CD8-positive, alpha-beta memory T cell (primary cell): ENCODE results near the gene B4GALT6. TPM values are rescaled to one million over a fixed set of nuclear protein-coding genes. Genes with fewer than 3 reads are reported as not detected.

Experiments
- CTCF ChIA-PET: fragments of 350-600 bp; sonication (Branson Sonifier 250); formaldehyde crosslinking; loops from one replicate; lab custom pipeline; 2021; ENCODE audit warnings: antibody characterized with exemption; lab: Charles Lee
- POLR2A ChIA-PET: fragments of 350-600 bp; sonication (Branson Sonifier 250); formaldehyde crosslinking; loops from one replicate; lab custom pipeline; 2021; ENCODE audit warnings: antibody characterized with exemption; lab: Charles Lee
- DNase-seq, 5 donors: peaks; one replicate each; pipeline versions ENCODE4 v3.0.0 to v3.0.0-alpha.2; 2020 to 2022; ENCODE audit warnings: mixed read lengths in 1 of 5
- H3K27ac ChIP-seq: one replicate; pipeline ENCODE4 v1.7.0; 2013; ENCODE audit warnings: low read depth, mild to moderate bottlenecking, low read length, moderate library complexity
- H3K27me3 ChIP-seq: 2 replicates; pipeline ENCODE4 v1.7.0; 2013; ENCODE audit warnings: low read length, mild to moderate bottlenecking; ENCODE audit not compliant: insufficient read depth, poor library complexity, severe bottlenecking
- H3K36me3 ChIP-seq: 2 replicates; pipeline ENCODE4 v1.7.0; 2013; ENCODE audit warnings: mild to moderate bottlenecking, low read length, moderate library complexity; ENCODE audit not compliant: insufficient read depth
- H3K4me1 ChIP-seq: 2 replicates; pipeline ENCODE4 v1.7.0; 2013; ENCODE audit warnings: mild to moderate bottlenecking, low read length, moderate library complexity; ENCODE audit not compliant: insufficient read depth
- H3K4me3 ChIP-seq: 2 replicates; pipeline ENCODE4 v1.7.0; 2013; ENCODE audit warnings: mild to moderate bottlenecking, low read length
- H3K9me3 ChIP-seq: 2 replicates; pipeline ENCODE4 v1.7.0; 2013; ENCODE audit warnings: mild to moderate bottlenecking, low read length
- H3K27ac Mint-ChIP-seq, 8 donors: one replicate each; pipeline ENCODE4 v1.8.0; 2020 to 2021; ENCODE audit warnings: mixed read lengths in 8 of 8, mild to moderate bottlenecking in 6 of 8, inconsistent platforms in 3 of 8, moderate library complexity in 3 of 8
- H3K27me3 Mint-ChIP-seq, 2 donors: one replicate each; pipeline ENCODE4 v1.8.0; 2020 to 2021; ENCODE audit warnings: mixed read lengths in 2 of 2, mild to moderate bottlenecking in 1 of 2, moderate library complexity in 1 of 2
- H3K36me3 Mint-ChIP-seq, 3 donors: one replicate each; pipeline ENCODE4 v1.8.0; 2020 to 2021; ENCODE audit warnings: mixed read lengths in 3 of 3, inconsistent platforms in 1 of 3, mild to moderate bottlenecking in 1 of 3
- H3K4me1 Mint-ChIP-seq, 3 donors: one replicate each; pipeline ENCODE4 v1.8.0; 2020 to 2021; ENCODE audit warnings: mixed read lengths in 3 of 3, inconsistent platforms in 1 of 3, mild to moderate bottlenecking in 1 of 3
- H3K4me3 Mint-ChIP-seq, 7 donors: one replicate each; pipeline ENCODE4 v1.8.0; 2020 to 2021; ENCODE audit warnings: mixed read lengths in 7 of 7, mild to moderate bottlenecking in 6 of 7, moderate library complexity in 4 of 7, inconsistent platforms in 2 of 7
- H3K9me3 Mint-ChIP-seq, 5 donors: one replicate each; pipeline ENCODE4 v1.8.0; 2020 to 2022; ENCODE audit warnings: mixed read lengths in 5 of 5, mild to moderate bottlenecking in 3 of 5, moderate library complexity in 2 of 5, inconsistent platforms in 1 of 5
- polyA plus RNA-seq: library from polyadenylated mRNA; unstranded; fragments of 300-500 nt; fragmentation: Illumina TruSeq; gene quantifications from one replicate; pipeline ENCODE4 v1.2.3, GENCODE V29; 2021
- total RNA-seq, 2 experiments: library from RNA; stranded (reverse); gene quantifications; one replicate each; pipeline ENCODE4 v1.2.3, GENCODE V29; 2021

Gene B4GALT6
- total and polyA plus RNA-seq, 3 experiments from 2014 or later = 0.18 to 5.1 (median 3.4) TPM

- Histone ChIP-seq H3K36me3 (no peaks in the 10 kb centered on the region), H3K27me3 (no peaks in the 10 kb centered on the region), H3K4me3 (no peak overlapping the region), H3K27ac (no peak overlapping the region), H3K4me1 (no peaks in the 10 kb centered on the region), H3K9me3 (no peaks in the 10 kb centered on the region)
- Mint-ChIP-seq H3K27me3 (peaks cover 0 to 8% of the 10 kb centered on the region in 2 donors), H3K4me3 (no peak overlapping the region), H3K4me1 (peaks cover 0 to 4% (median 0%) of the 10 kb centered on the region in 3 donors), H3K36me3 (no peaks in the 10 kb centered on the region), H3K27ac (no peak overlapping the region), H3K9me3 (no peaks in the 10 kb centered on the region)
- POLR2A ChIA-PET = no interaction called here
- CTCF ChIA-PET = no interaction called here
- DNase-seq = no peak
Measured at GRCh38 chr18:31701744-31702143, 17.4 kb upstream of the B4GALT6 start.

- DNase-seq = no peak
- Histone ChIP-seq H3K27me3 (no peaks in the 10 kb centered on the region), H3K9me3 (no peaks in the 10 kb centered on the region), H3K36me3 (no peaks in the 10 kb centered on the region), H3K4me3 (no peak overlapping the region), H3K4me1 (no peaks in the 10 kb centered on the region), H3K27ac (no peak overlapping the region)
- Mint-ChIP-seq H3K9me3 (no peaks in the 10 kb centered on the region), H3K4me3 (no peak overlapping the region), H3K36me3 (no peaks in the 10 kb centered on the region), H3K4me1 (peaks cover 0 to 4% (median 0%) of the 10 kb centered on the region in 3 donors), H3K27me3 (peaks cover 0 to 4% of the 10 kb centered on the region in 2 donors), H3K27ac (no peak overlapping the region)
- ChIA-PET POLR2A (no interaction called here), CTCF (no interaction called here)
Measured at GRCh38 chr18:31700990-31701389, 16.6 kb upstream of the B4GALT6 start.

GRCh38 chr18:31697351-31698298, 13.2 kb upstream of the B4GALT6 start:
- Histone ChIP-seq H3K36me3 (no peaks in the 10 kb centered on the region), H3K4me1 (no peaks in the 10 kb centered on the region), H3K27me3 (no peaks in the 10 kb centered on the region), H3K9me3 (no peaks in the 10 kb centered on the region), H3K4me3 (no peak overlapping the region), H3K27ac (no peak overlapping the region)
- Mint-ChIP-seq H3K4me3 (no peak overlapping the region), H3K27me3 (peaks cover 0 to 5% of the 10 kb centered on the region in 2 donors), H3K36me3 (no peaks in the 10 kb centered on the region), H3K9me3 (no peaks in the 10 kb centered on the region), H3K27ac (no peak overlapping the region), H3K4me1 (peaks cover 0 to 3% (median 0%) of the 10 kb centered on the region in 3 donors)
- POLR2A ChIA-PET = no interaction called here
- CTCF ChIA-PET = interaction anchor here (0.9 kb wide), 1 partner anchor 25 kb away, joined by 3 read pairs; no protein-coding TSS in a partner anchor
- no peak for DNase-seq

- Histone ChIP-seq H3K27ac (no peak overlapping the region), H3K9me3 (no peaks in the 10 kb centered on the region), H3K27me3 (no peaks in the 10 kb centered on the region), H3K4me3 (no peak overlapping the region), H3K4me1 (no peaks in the 10 kb centered on the region), H3K36me3 (no peaks in the 10 kb centered on the region)
- CTCF ChIA-PET = no interaction called here
- Mint-ChIP-seq H3K4me3 (no peak overlapping the region), H3K9me3 (no peaks in the 10 kb centered on the region), H3K36me3 (no peaks in the 10 kb centered on the region), H3K27ac (no peak overlapping the region), H3K4me1 (no peaks in the 10 kb centered on the region), H3K27me3 (peaks cover 0 to 14% of the 10 kb centered on the region in 2 donors)
- POLR2A ChIA-PET = no interaction called here
- DNase-seq = no peak
Measured at GRCh38 chr18:31695989-31696388, 11.6 kb upstream of the B4GALT6 start.

GRCh38 chr18:31694297-31694696, 9.9 kb upstream of the B4GALT6 start:
- Mint-ChIP-seq H3K4me3 (no peak overlapping the region), H3K27me3 (peaks cover 6 to 17% of the 10 kb centered on the region in 2 donors), H3K27ac (no peak overlapping the region), H3K9me3 (no peaks in the 10 kb centered on the region), H3K4me1 (no peaks in the 10 kb centered on the region), H3K36me3 (no peaks in the 10 kb centered on the region)
- no peaks in the 10 kb centered on the region for H3K9me3 ChIP-seq
- no peaks in the 10 kb centered on the region for H3K4me1 ChIP-seq
- H3K27me3 ChIP-seq = no peaks in the 10 kb centered on the region
- CTCF ChIA-PET = no interaction called here
- H3K36me3 ChIP-seq = no peaks in the 10 kb centered on the region
- no peak overlapping the region for H3K27ac ChIP-seq
- POLR2A ChIA-PET = no interaction called here
- no peak for DNase-seq
- H3K4me3 ChIP-seq = no peak overlapping the region

GRCh38 chr18:31688606-31689005, 4.2 kb upstream of the B4GALT6 start:
- peaks cover 21 to 49% of the 10 kb centered on the region in 2 donors for H3K27me3 Mint-ChIP-seq
- H3K4me3 Mint-ChIP-seq = no peak overlapping the region
- H3K27ac ChIP-seq = no peak overlapping the region
- POLR2A ChIA-PET = no interaction called here
- peaks cover 13 to 18% (median 14%) of the 10 kb centered on the region in 3 donors for H3K4me1 Mint-ChIP-seq
- peaks cover 0 to 5% (median 0%) of the 10 kb centered on the region in 5 donors for H3K9me3 Mint-ChIP-seq
- no peak for DNase-seq
- no peaks in the 10 kb centered on the region for H3K36me3 ChIP-seq
- H3K27me3 ChIP-seq = peaks cover 12% of the 10 kb centered on the region
- no peaks in the 10 kb centered on the region for H3K36me3 Mint-ChIP-seq
- no peak overlapping the region for H3K27ac Mint-ChIP-seq
- CTCF ChIA-PET = interaction anchor here (1.3 kb wide), 1 partner anchor 12 kb away, joined by 3 read pairs; no protein-coding TSS in a partner anchor
- no peaks in the 10 kb centered on the region for H3K9me3 ChIP-seq
- no peak overlapping the region for H3K4me3 ChIP-seq
- H3K4me1 ChIP-seq = no peaks in the 10 kb centered on the region

- peaks cover 13 to 20% (median 19%) of the 10 kb centered on the region in 3 donors for H3K4me1 Mint-ChIP-seq
- H3K27me3 Mint-ChIP-seq = peaks cover 26 to 53% of the 10 kb centered on the region in 2 donors
- no peaks in the 10 kb centered on the region for H3K36me3 ChIP-seq
- H3K36me3 Mint-ChIP-seq = no peaks in the 10 kb centered on the region
- H3K27ac Mint-ChIP-seq = no peak overlapping the region
- peaks cover 12% of the 10 kb centered on the region for H3K27me3 ChIP-seq
- no peak for DNase-seq
- no peaks in the 10 kb centered on the region for H3K4me1 ChIP-seq
- no peak overlapping the region for H3K27ac ChIP-seq
- ChIA-PET CTCF (no interaction called here), POLR2A (no interaction called here)
- peaks cover 0 to 5% (median 0%) of the 10 kb centered on the region in 5 donors for H3K9me3 Mint-ChIP-seq
- no peak overlapping the region for H3K4me3 ChIP-seq
- peak overlapping the region in 1 of 7 donors; percentile 81 for H3K4me3 Mint-ChIP-seq
- no peaks in the 10 kb centered on the region for H3K9me3 ChIP-seq
Measured at GRCh38 chr18:31686986-31687928, 2.9 kb upstream of the B4GALT6 start.
